Hematopoietic multipotent progenitor cell (in vitro differentiated cells): ENCODE measurements around the gene DNAJB13. TPM values are rescaled to one million over a fixed set of nuclear protein-coding genes. Genes with fewer than 3 reads are reported as not detected.

Source experiments
- DNase-seq, 3 donors: peaks; one replicate each; pipeline ENCODE4 v3.0.0-alpha.2; 2011 to 2015; ENCODE audit warnings: low read depth in 2 of 3, low spot score in 2 of 3
- total RNA-seq: library from RNA; depleted of rRNA; stranded (reverse); fragments of >200 nt; gene quantifications from one replicate; pipeline ENCODE4 v1.2.3, GENCODE V29; 2012

The DNAJB13 gene
- total RNA-seq, 1 donor = under 0.01 TPM

- no peak for DNase-seq
Measured at GRCh38 chr11:73997120-73997770, 46.4 kb downstream of the DNAJB13 start.

DNA sequence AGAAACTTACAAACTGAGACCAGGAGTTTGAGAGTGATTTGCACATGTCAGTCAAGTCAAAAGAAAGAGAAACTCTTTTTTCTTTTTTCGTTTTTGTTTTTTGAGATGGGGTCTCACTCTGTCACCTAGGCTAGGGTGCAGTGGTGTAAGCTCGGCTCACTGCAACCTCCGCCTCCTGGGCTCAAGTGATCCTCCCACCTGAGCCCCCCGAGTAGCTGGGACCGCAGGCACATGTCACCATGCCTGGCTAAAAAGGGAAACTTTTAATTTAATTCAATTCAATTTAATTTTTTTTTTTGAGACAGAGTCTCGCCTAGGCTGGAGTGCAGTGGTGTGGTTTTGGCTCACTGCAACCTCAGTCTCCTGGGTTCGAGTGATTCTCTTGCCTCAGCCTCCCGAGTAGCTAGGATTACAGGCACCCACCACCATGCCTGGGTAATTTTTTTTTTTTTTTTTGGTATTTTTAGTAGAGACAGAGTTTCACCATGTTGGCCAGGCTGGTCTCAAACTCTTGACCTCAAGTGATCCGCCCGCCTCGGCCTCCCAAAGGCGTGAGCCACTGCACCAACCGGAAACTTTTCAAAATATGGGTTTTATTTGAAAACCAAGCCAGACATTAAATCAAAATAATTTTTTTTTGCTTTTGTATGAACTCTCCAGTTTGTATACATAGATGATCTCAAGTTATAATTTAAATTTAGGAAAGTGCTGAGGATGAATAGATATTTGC, 48.2 kb downstream of the DNAJB13 start:
- no peak for DNase-seq

GRCh38 chr11:73999581-74000306, 48.9 kb downstream of the DNAJB13 start:
- DNase-seq = no peak

- no peak for DNase-seq
Measured at GRCh38 chr11:74000307-74001133, 49.7 kb downstream of the DNAJB13 start.

DNA sequence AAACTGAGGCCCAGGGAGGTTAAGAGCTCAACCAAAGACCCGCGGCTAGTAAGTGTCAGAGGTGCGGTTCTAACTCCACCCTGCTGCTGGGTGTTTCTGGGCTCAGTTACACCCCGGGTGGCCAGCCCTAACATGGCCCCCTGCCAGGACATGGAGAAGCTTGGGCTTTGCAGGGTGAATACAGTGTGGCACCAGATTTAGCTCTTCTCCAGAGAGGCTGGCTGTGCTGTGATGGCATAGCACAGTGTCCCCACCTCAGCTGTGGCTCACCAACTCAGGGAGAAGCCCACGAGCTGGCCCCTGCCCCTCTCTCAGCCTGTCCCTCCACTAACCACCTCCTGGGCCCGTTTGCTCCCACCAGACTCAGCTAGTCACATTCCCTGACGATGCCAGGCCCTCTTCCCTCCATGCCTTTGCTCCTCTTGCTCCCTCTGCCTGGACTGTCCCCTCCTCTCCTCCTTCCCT, 51.0 kb downstream of the DNAJB13 start:
- no peak for DNase-seq

DNA sequence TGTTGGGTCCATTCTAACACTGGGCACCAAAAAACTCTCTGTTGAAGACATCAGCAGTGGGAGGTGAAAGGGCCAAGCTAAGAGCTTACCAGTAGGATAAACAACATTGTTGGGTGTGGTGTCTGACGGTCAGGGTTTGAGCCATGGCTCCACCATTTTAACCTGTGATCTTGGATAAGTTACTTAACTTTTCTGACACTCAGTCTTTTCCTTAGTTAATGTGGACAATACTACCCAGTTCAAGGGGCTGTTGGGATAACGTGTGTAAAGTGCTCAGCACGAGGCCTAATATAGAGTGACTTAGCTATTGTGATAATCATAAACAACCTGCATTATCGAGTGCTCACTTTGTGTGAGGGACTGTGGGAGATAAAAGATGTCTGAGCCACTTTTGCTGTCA, 52.0 kb downstream of the DNAJB13 start:
- DNase-seq = no peak

GRCh38 chr11:74004046-74004695, 53.3 kb downstream of the DNAJB13 start:
- no peak for DNase-seq

DNA sequence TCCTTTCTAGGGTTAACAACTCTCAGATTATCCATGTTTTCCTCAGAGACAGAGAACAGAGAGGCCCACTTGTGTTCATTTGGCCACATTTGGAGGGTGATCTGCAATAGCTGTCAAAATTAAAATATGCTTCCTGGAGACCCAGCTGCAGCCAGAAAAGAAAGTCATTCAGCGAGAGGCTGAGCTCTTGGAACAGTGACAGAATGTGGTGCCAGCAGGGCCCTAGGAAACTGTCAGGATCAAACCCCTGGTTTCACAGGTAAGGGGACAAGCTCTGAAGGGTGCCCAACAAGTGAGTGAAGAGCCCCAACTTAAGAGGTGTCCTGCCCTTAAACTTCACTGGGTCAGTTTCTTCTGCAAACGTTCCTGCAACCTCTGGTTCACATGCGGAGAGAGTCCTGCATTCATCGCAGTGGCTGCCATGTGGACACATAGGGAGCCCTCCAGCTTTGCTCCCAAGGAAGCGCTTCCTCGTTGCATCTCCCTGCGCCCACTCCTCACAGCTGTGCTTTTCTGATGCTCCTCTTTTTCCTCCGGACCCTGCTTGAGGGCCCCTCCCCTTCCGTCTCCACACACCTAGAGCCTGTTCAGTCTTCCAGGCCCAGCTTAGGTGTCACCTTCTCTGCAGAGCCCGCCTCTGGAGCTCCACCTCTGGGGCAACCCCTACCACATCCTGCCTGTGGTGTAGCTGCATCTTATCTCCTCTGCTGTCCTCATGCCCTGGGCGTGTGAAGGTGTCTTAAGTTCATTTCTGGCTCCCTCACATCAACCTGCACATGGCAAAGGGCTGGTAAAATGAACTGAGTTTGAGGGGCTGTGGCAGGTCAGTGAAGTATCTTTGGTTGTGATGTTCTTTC, 54.2 kb downstream of the DNAJB13 start:
- peak in 2 of 3 donors; percentile 57 to 69 for DNase-seq

- no peak for DNase-seq
Measured at GRCh38 chr11:74005721-74006517, 55.1 kb downstream of the DNAJB13 start.

DNA sequence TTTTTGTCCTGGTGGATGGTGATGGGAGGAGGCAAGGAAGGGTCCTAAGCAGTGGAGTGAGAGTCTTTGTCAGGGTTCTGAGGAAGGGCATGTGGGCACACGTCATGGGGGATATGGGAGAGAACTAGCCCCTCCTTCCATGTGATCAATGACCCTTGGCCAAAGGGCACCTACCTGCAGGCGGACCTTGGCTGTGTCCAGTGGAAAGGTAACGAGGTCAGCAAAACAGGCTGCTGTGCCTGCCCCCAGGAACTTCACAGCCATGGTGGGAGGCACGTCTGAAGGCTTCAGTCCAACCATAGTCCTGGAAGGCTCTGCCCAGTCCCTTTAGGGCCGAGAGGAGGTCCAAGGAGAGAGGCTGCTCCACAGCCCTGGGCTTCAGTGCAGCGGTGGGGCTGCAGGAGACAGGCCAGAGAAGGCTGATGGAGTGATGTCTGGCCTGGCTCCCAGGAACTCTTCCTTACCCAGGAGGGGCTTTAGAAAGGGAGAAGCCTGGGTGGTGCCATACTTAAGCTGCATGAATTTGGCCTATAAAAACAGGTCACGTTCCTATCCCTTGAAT, 56.0 kb downstream of the DNAJB13 start:
- DNase-seq = no peak

GRCh38 chr11:74007691-74008372, 57.0 kb downstream of the DNAJB13 start:
- no peak for DNase-seq

- no peak for DNase-seq
Measured at GRCh38 chr11:74008373-74009229, 57.8 kb downstream of the DNAJB13 start, which contains the start of gene UCP3. Gene UCP3, minus strand, starts transcription at chr11:74009085. Its CDS starts 2,043 bp downstream, at chr11:74007042.

- DNase-seq = no peak
Measured at GRCh38 chr11:74009230-74009547, 58.4 kb downstream of the DNAJB13 start.

DNA sequence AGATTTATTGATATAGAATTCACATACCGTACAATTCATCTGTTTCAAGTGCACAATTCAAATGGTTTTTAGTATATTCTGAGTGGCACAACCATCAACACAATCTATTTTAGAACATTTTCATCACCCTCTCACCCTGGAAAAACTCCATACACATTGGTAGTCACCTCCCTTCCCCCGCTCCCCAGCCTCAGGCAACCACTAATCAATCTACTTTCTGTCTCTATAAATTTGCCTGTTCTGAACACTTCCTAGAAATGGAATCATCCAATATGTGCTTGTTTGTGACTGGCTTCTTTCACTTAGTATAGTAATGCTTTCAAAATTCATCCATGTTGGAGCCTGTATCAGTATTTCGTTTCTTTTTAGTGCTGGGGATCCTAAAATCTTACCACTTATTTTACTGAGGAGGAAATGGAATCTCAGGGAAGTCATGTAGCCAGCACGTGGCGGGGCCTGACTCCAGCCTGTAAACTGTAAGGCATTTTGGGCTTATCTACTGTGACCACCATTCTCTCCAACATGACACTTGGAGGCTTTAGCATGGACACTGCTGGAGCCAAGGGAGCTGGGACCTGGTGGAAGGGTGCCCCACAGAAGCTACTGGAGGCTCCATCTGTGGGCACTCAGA, 59.0 kb downstream of the DNAJB13 start:
- no peak for DNase-seq

DNA sequence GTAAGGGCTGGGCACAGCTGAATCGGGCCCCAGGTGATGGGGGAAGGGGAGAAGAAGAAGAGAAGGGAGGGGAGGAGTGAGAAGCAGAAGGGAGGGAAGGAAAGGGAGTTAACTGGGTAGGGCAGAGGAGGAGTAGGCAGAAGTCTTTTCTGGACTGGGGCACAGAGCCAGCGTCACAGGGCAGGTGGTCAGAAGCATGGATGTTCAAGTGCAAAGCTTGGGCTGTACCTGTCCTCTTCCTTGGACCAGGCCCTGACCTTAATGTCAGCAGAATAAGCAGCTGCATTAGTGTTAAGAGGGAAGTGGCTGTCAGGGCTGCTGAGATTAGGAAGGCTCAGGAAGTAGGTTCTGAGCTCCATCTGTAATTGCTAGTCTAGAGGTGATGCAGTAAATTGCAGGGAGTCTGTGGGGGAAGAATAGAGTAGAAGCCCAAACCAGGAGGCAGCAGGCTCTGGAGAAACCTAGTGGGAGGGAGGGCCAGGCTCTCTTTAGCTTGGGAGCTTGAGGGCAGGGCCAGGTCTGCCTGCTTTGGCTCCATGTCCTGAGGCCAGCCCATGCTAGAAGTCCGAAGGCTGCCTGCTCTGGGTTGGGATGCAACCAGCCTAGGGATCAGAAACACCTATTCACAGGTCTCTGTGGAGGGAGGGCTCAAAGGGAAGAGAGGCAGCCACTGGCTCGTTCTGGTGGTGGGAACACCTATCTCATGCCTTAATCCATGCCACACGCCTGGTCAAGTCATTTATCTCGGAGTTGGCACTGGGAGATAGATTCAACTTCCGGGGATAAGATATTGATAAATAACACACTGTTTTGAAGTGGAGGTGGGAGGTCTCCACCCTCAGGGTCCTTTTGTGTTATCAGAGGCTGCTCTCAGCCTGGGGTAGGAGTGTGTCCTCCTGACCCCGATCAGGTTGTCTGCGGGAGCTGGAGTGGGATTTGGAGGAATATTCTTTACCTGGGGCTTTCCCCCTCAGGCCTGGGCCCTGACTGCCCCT, 59.8 kb downstream of the DNAJB13 start:
- DNase-seq = peak in 1 of 3 donors; percentile 40
